Neural cell (in vitro differentiated cells): ENCODE results near the gene PBOV1. TPM values are rescaled to one million over a fixed set of nuclear protein-coding genes. Genes with fewer than 3 reads are reported as not detected.

Source experiments
- H2AFZ ChIP-seq: fragments of 200-600, 300-800 bp; sonication (generic), shearing (Covaris generic); 2 replicates; pipeline ENCODE4 v1.6.0; 2014; ENCODE audit warnings: low read depth, mild to moderate bottlenecking, antibody characterized with exemption, low read length, moderate library complexity
- H3F3A ChIP-seq: fragments of 200-600 bp; shearing (Covaris generic); 2 replicates; pipeline ENCODE4 v1.6.1; 2016; ENCODE audit warnings: mild to moderate bottlenecking, moderate library complexity, mixed read lengths, antibody characterized with exemption, low read length; ENCODE audit not compliant: insufficient read depth, poor library complexity, severe bottlenecking
- H3K27ac ChIP-seq: fragments of 200-600, 300-800 bp; sonication (generic), shearing (Covaris generic); 2 replicates; pipeline ENCODE4 v1.5.1; 2014; ENCODE audit warnings: mild to moderate bottlenecking, low read length, moderate library complexity
- H3K27me3 ChIP-seq: fragments of 300-800, 200-600 bp; sonication (generic), shearing (Covaris generic); 2 replicates; pipeline ENCODE4 v1.6.0; 2014; ENCODE audit warnings: mild to moderate bottlenecking, low read depth, low read length, moderate library complexity; ENCODE audit not compliant: insufficient read depth
- H3K36me3 ChIP-seq: fragments of 300-800, 200-600 bp; sonication (generic), shearing (Covaris generic); 2 replicates; pipeline ENCODE4 v1.5.1; 2014; ENCODE audit warnings: mild to moderate bottlenecking, antibody characterized with exemption, low read length, moderate library complexity; ENCODE audit not compliant: insufficient read depth
- H3K4me2 ChIP-seq: fragments of 300-800, 200-600 bp; sonication (generic), shearing (Covaris generic); 2 replicates; pipeline ENCODE4 v1.6.0; 2014; ENCODE audit warnings: mild to moderate bottlenecking, low read length
- H3K4me3 ChIP-seq: fragments of 300-800, 200-600 bp; sonication (generic), shearing (Covaris generic); 2 replicates; pipeline ENCODE4 v1.5.1; 2014; ENCODE audit warnings: mild to moderate bottlenecking, low read length, moderate library complexity
- H3K79me2 ChIP-seq: fragments of 200-600 bp; shearing (Covaris generic); replicated peaks from 2 replicates; pipeline ENCODE4 v1.6.0; 2014; ENCODE audit warnings: mild to moderate bottlenecking, low read length, moderate library complexity; ENCODE audit not compliant: insufficient read depth
- H3K9ac ChIP-seq: fragments of 300-800, 200-600 bp; sonication (generic), shearing (Covaris generic); 2 replicates; pipeline ENCODE4 v1.6.1; 2016; ENCODE audit warnings: mild to moderate bottlenecking, low read length, mixed read lengths
- H3K9me2 ChIP-seq: fragments of 200-600 bp; shearing (Covaris generic); 2 replicates; pipeline ENCODE4 v1.6.1; 2016; ENCODE audit warnings: mild to moderate bottlenecking, low read length, mixed read lengths; ENCODE audit not compliant: insufficient read depth
- H3K9me3 ChIP-seq: fragments of 200-600, 300-800 bp; sonication (generic), shearing (Covaris generic); 2 replicates; pipeline ENCODE4 v1.6.1; 2016; ENCODE audit warnings: mild to moderate bottlenecking, mixed run types, low read length, moderate library complexity, mixed read lengths
- H4K20me1 ChIP-seq: fragments of 200-600 bp; shearing (Covaris generic); 2 replicates; pipeline ENCODE4 v1.6.1; 2016; ENCODE audit warnings: mild to moderate bottlenecking, mixed run types; ENCODE audit not compliant: insufficient read depth
- EP300 ChIP-seq: fragments of 450-650 bp; conservative IDR thresholded peaks from 2 replicates; pipeline ENCODE4 v1.6.1; 2014; ENCODE audit warnings: antibody characterized with exemption, mild to moderate bottlenecking, moderate library complexity; ENCODE audit not compliant: poor library complexity, severe bottlenecking
- EZH2 ChIP-seq: fragments of 200-600, 300-800 bp; shearing (Covaris generic), sonication (generic); IDR thresholded peaks from 2 replicates; pipeline ENCODE4 v1.6.1; 2014; ENCODE audit warnings: antibody characterized with exemption, low read length, borderline replicate concordance, mild to moderate bottlenecking; ENCODE audit not compliant: insufficient read depth, poor library complexity, severe bottlenecking
- MXI1 ChIP-seq: fragments of 450-650 bp; conservative IDR thresholded peaks from 2 replicates; pipeline ENCODE4 v1.6.1; 2014; ENCODE audit warnings: antibody characterized with exemption, mild to moderate bottlenecking; ENCODE audit not compliant: poor library complexity, severe bottlenecking
- POLR2AphosphoS5 ChIP-seq: IDR thresholded peaks from 2 replicates; pipeline ENCODE4 v1.6.1; 2012
- RAD21 ChIP-seq: fragments of 450-650 bp; conservative IDR thresholded peaks from 2 replicates; pipeline ENCODE4 v1.6.1; 2014; ENCODE audit warnings: antibody characterized with exemption, mild to moderate bottlenecking, moderate library complexity
- SMC3 ChIP-seq: fragments of 450-650 bp; conservative IDR thresholded peaks from 2 replicates; pipeline ENCODE4 v1.6.1; 2014; ENCODE audit warnings: antibody characterized with exemption, mild to moderate bottlenecking, moderate library complexity; ENCODE audit not compliant: poor library complexity
- TAF1 ChIP-seq: IDR thresholded peaks from 2 replicates; pipeline ENCODE4 v1.6.1; 2012; ENCODE audit warnings: low read depth
- polyA plus RNA-seq: library from polyadenylated mRNA; depleted of rRNA; stranded (reverse); fragments of >200 nt; gene quantifications from 2 replicates; pipeline ENCODE4 v1.2.3, GENCODE V29; 2014
- TF ChIP-seq, protein P1 (sequence below): fragments of 450-650 bp; IDR thresholded peaks from 2 replicates; pipeline ENCODE4 v1.5.1; 2014; ENCODE audit warnings: antibody characterized with exemption, mild to moderate bottlenecking, moderate library complexity; ENCODE audit not compliant: poor library complexity, severe bottlenecking
- TF ChIP-seq, protein P2 (sequence below): IDR thresholded peaks from 2 replicates; pipeline ENCODE4 v1.6.1; 2012; ENCODE audit warnings: borderline replicate concordance

The PBOV1 gene
- polyA plus RNA-seq, 1 donor from 2014 or later = not detected

DNA sequence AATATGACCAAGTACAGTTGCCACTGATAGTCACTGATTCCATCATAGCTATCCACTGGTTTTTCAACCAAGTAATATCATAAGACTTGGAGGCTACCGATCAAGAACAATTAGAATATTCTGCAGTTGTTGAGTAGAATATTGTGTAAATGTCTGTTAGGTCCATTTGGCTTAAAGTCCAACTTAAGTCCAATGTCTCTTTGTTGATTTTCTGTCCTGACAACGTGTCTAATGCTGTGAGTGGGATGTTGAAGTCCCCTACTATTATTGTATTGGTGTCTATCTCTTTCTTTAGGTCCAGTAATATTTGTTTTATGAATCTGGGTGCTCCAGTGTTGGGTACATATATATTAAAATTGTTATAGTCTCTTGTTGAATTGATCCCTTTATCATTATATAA is 42.7 kb downstream of the PBOV1 start:
- TF ChIP-seq POLR2AphosphoS5 = no peak
- TF ChIP-seq EP300 = no peak
- no peak for TF ChIP-seq RAD21
- no peak for TF ChIP-seq TAF1
- TF ChIP-seq MXI1 = no peak
- TF ChIP-seq, protein P1, sequence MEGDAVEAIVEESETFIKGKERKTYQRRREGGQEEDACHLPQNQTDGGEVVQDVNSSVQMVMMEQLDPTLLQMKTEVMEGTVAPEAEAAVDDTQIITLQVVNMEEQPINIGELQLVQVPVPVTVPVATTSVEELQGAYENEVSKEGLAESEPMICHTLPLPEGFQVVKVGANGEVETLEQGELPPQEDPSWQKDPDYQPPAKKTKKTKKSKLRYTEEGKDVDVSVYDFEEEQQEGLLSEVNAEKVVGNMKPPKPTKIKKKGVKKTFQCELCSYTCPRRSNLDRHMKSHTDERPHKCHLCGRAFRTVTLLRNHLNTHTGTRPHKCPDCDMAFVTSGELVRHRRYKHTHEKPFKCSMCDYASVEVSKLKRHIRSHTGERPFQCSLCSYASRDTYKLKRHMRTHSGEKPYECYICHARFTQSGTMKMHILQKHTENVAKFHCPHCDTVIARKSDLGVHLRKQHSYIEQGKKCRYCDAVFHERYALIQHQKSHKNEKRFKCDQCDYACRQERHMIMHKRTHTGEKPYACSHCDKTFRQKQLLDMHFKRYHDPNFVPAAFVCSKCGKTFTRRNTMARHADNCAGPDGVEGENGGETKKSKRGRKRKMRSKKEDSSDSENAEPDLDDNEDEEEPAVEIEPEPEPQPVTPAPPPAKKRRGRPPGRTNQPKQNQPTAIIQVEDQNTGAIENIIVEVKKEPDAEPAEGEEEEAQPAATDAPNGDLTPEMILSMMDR = no peak
- TF ChIP-seq, protein P2, sequence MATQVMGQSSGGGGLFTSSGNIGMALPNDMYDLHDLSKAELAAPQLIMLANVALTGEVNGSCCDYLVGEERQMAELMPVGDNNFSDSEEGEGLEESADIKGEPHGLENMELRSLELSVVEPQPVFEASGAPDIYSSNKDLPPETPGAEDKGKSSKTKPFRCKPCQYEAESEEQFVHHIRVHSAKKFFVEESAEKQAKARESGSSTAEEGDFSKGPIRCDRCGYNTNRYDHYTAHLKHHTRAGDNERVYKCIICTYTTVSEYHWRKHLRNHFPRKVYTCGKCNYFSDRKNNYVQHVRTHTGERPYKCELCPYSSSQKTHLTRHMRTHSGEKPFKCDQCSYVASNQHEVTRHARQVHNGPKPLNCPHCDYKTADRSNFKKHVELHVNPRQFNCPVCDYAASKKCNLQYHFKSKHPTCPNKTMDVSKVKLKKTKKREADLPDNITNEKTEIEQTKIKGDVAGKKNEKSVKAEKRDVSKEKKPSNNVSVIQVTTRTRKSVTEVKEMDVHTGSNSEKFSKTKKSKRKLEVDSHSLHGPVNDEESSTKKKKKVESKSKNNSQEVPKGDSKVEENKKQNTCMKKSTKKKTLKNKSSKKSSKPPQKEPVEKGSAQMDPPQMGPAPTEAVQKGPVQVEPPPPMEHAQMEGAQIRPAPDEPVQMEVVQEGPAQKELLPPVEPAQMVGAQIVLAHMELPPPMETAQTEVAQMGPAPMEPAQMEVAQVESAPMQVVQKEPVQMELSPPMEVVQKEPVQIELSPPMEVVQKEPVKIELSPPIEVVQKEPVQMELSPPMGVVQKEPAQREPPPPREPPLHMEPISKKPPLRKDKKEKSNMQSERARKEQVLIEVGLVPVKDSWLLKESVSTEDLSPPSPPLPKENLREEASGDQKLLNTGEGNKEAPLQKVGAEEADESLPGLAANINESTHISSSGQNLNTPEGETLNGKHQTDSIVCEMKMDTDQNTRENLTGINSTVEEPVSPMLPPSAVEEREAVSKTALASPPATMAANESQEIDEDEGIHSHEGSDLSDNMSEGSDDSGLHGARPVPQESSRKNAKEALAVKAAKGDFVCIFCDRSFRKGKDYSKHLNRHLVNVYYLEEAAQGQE = no peak
- no peak for TF ChIP-seq SMC3
- TF ChIP-seq EZH2 = no peak
- no peaks in the 10 kb centered on the region for H3K9me2 ChIP-seq
- H3K27ac ChIP-seq = no peak overlapping the region
- H2AFZ ChIP-seq = no peak overlapping the region
- no peaks in the 10 kb centered on the region for H3F3A ChIP-seq
- no peaks in the 10 kb centered on the region for H3K79me2 ChIP-seq
- H3K4me2 ChIP-seq = no peak overlapping the region
- H3K4me3 ChIP-seq = no peak overlapping the region
- H3K9ac ChIP-seq = no peak overlapping the region
- H3K9me3 ChIP-seq = no peaks in the 10 kb centered on the region
- H3K27me3 ChIP-seq = no peaks in the 10 kb centered on the region
- no peaks in the 10 kb centered on the region for H3K36me3 ChIP-seq
- no peaks in the 10 kb centered on the region for H4K20me1 ChIP-seq

Other genes with a start within 250 kb of the PBOV1 start
- 0.79 and 2.0 TPM in 2 replicates for gene PERP, start 111.1 kb downstream of the PBOV1 start, polyA plus RNA-seq
- gene ARFGEF3, start 56.6 kb downstream of the PBOV1 start, polyA plus RNA-seq = 4.5 and 4.6 TPM in 2 replicates
- gene SMIM28, start 159.4 kb upstream of the PBOV1 start, polyA plus RNA-seq = not detected in 2 replicates
- 1.4 and 3.0 TPM in 2 replicates for gene HEBP2, start 185.7 kb upstream of the PBOV1 start, polyA plus RNA-seq